ENCODE results near the gene LIMK2.
"Not testable (repeated sequence)": the region's sequence is repeated elsewhere in the genome, so short reads cannot be mapped to it uniquely, and the experiment has no call there.

Gene LIMK2

GRCh38 chr22:31206896-31207687, 5.0 kb upstream of the LIMK2 start:
- peak in 34 of 42 donors; percentile 19 to 84 (median 48) for DNase-seq
- intact Hi-C loops (cut with DNase I), result no loop called here

- intact Hi-C loops (cut with DNase I), result no loop called here
- no peak for DNase-seq
Observed at GRCh38 chr22:31210556-31211421, 1.3 kb upstream of the LIMK2 start.

- intact Hi-C loops (cut with DNase I), result no loop called here
- DNase-seq, result no peak
Observed at GRCh38 chr22:31211482-31211861, 626 bp upstream of the LIMK2 start.

GRCh38 chr22:31212783-31213629, 908 bp downstream of the LIMK2 start:
- intact Hi-C loops (cut with DNase I), result no loop called here
- DNase-seq, result no peak

- intact Hi-C loops (cut with DNase I), result no loop called here
- DNase-seq, result no peak
Observed at GRCh38 chr22:31215018-31215535, 3.0 kb downstream of the LIMK2 start.

- DNase-seq, result no peak
- intact Hi-C loops (cut with DNase I), result no loop called here
Observed at GRCh38 chr22:31218565-31219262, 6.6 kb downstream of the LIMK2 start.

GRCh38 chr22:31221084-31221483, 9.0 kb downstream of the LIMK2 start:
- intact Hi-C loops (cut with DNase I), result no loop called here
- no peak for DNase-seq

GRCh38 chr22:31222736-31223135, 10.6 kb downstream of the LIMK2 start:
- no peak for DNase-seq
- intact Hi-C loops (cut with DNase I), result no loop called here

- intact Hi-C loops (cut with DNase I), result no loop called here
- DNase-seq, result peak in 3 of 42 donors; percentile 8 to 36 (median 23)
Observed at GRCh38 chr22:31223786-31224191, 11.7 kb downstream of the LIMK2 start.

- DNase-seq; intact Hi-C loops (cut with DNase I): not testable (repeated sequence)
Observed at GRCh38 chr22:31224691-31225090, 12.6 kb downstream of the LIMK2 start.

GRCh38 chr22:31227186-31227585, 15.1 kb downstream of the LIMK2 start:
- intact Hi-C loops (cut with DNase I), result no loop called here
- no peak for DNase-seq

- intact Hi-C loops (cut with DNase I), result loop anchor here (10.0 kb wide), 1 partner anchor 135 kb away; no protein-coding TSS in a partner anchor
- DNase-seq, result peak in 6 of 42 donors; percentile 29 to 56 (median 36)
Observed at GRCh38 chr22:31229402-31230079, 17.4 kb downstream of the LIMK2 start.

GRCh38 chr22:31230155-31230870, 18.2 kb downstream of the LIMK2 start:
- no peak for DNase-seq
- intact Hi-C loops (cut with DNase I), result loop anchor here (10.0 kb wide), 1 partner anchor 136 kb away; no protein-coding TSS in a partner anchor

GRCh38 chr22:31230871-31231621, 18.9 kb downstream of the LIMK2 start:
- intact Hi-C loops (cut with DNase I), result loop anchor here (10.0 kb wide), 1 partner anchor 136 kb away; no protein-coding TSS in a partner anchor
- peak in 37 of 42 donors; percentile 16 to 77 (median 55) for DNase-seq

GRCh38 chr22:31233001-31233400, 20.9 kb downstream of the LIMK2 start:
- no peak for DNase-seq
- intact Hi-C loops (cut with DNase I), result loop anchor here (10.0 kb wide), 1 partner anchor 138 kb away; no protein-coding TSS in a partner anchor

GRCh38 chr22:31235081-31235480, 23.0 kb downstream of the LIMK2 start:
- intact Hi-C loops (cut with DNase I), result loop anchor here (10.0 kb wide), 1 partner anchor 140 kb away; no protein-coding TSS in a partner anchor
- no peak for DNase-seq

All from head of caudate nucleus (tissue), 42 donors.